GM12872 (cell line): Measurements from ENCODE around the gene MFSD1.

ENCODE experiments used
- CTCF ChIP-seq: IDR thresholded peaks from 3 replicates; pipeline ENCODE4 v1.5.1; 2011; ENCODE audit warnings: low read depth, mild to moderate bottlenecking, low read length, moderate library complexity; ENCODE audit not compliant: insufficient read depth

Gene MFSD1

GRCh38 chr3:158780766-158781165 is 21.1 kb upstream of the MFSD1 start:
- TF ChIP-seq CTCF: no peak

- TF ChIP-seq CTCF: no peak
These were observed 20.7 kb upstream of the MFSD1 start for GRCh38 chr3:158781191-158781590.

- no peak for TF ChIP-seq CTCF
These were observed 20.0 kb upstream of the MFSD1 start for GRCh38 chr3:158781849-158782248.

- TF ChIP-seq CTCF: no peak
These were observed 19.4 kb upstream of the MFSD1 start for GRCh38 chr3:158782283-158782989.

- no peak for TF ChIP-seq CTCF
These were observed 18.8 kb upstream of the MFSD1 start for GRCh38 chr3:158783051-158783450.

- no peak for TF ChIP-seq CTCF
These were observed 15.9 kb upstream of the MFSD1 start for GRCh38 chr3:158785972-158786371.

- no peak for TF ChIP-seq CTCF
These were observed 13.4 kb upstream of the MFSD1 start for GRCh38 chr3:158788446-158788845.
